Gastrocnemius medialis (tissue), 4 donors: Measurements from ENCODE around the gene TAAR6. TPM values are rescaled to one million over a fixed set of nuclear protein-coding genes. Genes with fewer than 3 reads are reported as not detected.

Source experiments
- ATAC-seq, 2 donors: fragments of 150-250 bp; one replicate each; pipeline ENCODE4 v1.9.1; 2016
- DNase-seq, 2 donors: peaks; one replicate each; pipeline ENCODE4 v3.0.0-alpha.2; 2019
- H3K27ac ChIP-seq, 4 donors: fragments of 200-600 bp; sonication (generic); 1 replicate in 1 of 4; 2 replicates in 3 of 4; pipeline ENCODE4 v1.5.1; 2016 to 2018; ENCODE audit warnings: mild to moderate bottlenecking in 2 of 4, moderate library complexity in 1 of 4
- H3K27me3 ChIP-seq, 3 donors: fragments of 200-600 bp; sonication (generic) in 2 of 3; 1 replicate in 1 of 3; 2 replicates in 2 of 3; pipeline versions ENCODE4 v1.5.1 to v1.6.0; 2016 to 2019; ENCODE audit warnings: mild to moderate bottlenecking in 1 of 3, moderate library complexity in 1 of 3
- H3K36me3 ChIP-seq, 2 donors: fragments of 200-600 bp; sonication (generic) in 1 of 2; one replicate each; pipeline ENCODE4 v1.5.1; 2017 to 2018
- H3K4me1 ChIP-seq, 2 donors: fragments of 200-600 bp; sonication (generic) in 1 of 2; one replicate each; pipeline ENCODE4 v1.5.1; 2016 to 2017; ENCODE audit warnings: mild to moderate bottlenecking in 2 of 2
- H3K4me3 ChIP-seq, 4 donors: fragments of 200-600 bp; sonication (generic) in 3 of 4; 1 replicate in 1 of 4; 2 replicates in 3 of 4; pipeline ENCODE4 v1.5.1; 2016 to 2019; ENCODE audit warnings: mild to moderate bottlenecking in 2 of 4
- H3K9me3 ChIP-seq, 3 donors: fragments of 200-600 bp; sonication (generic) in 2 of 3; 1 replicate in 1 of 3; 2 replicates in 2 of 3; pipeline ENCODE4 v1.5.1; 2016 to 2019
- CTCF ChIP-seq, 5 experiments: fragments of 450-650 bp in 3 of 5; fragments of 200-600 bp in 2 of 5; sonication (generic) in 2 of 5; IDR thresholded peaks in 4 of 5; conservative IDR thresholded peaks in 1 of 5; 1 replicate in 4 of 5; 2 replicates in 1 of 5; pipeline ENCODE4 v1.5.1; 2016 to 2019; ENCODE audit warnings: antibody characterized with exemption in 5 of 5, mild to moderate bottlenecking in 3 of 5, moderate library complexity in 3 of 5
- POLR2A ChIP-seq, 2 donors: fragments of 450-650 bp; IDR thresholded peaks; one replicate each; pipeline ENCODE4 v1.6.1; 2017; ENCODE audit warnings: antibody characterized with exemption in 2 of 2, mild to moderate bottlenecking in 2 of 2, moderate library complexity in 2 of 2
- in situ Hi-C, 4 donors: fragments of 200-750 bp; cut with MboI; loops; one replicate each; pipeline versions ENCODE4 v1.15.0 to v1.8.0; 2017; ENCODE audit warnings: low sequenced_read_pairs in 4 of 4
- intact Hi-C: fragments of 100-400 bp; cut with DNase I; formaldehyde crosslinking; loops from one replicate; pipeline ENCODE4 v1.15.1; 2023; ENCODE audit warnings: low total_unique reads
- total RNA-seq, 4 donors: library from RNA; depleted of rRNA; stranded (reverse); fragments of >200 nt; gene quantifications; one replicate each; pipeline versions ENCODE4 v1.1.0 to v1.2.3, GENCODE V29; 2016

TAAR6 gene
- total RNA-seq, result not detected

GRCh38 chr6:132570221-132570777, at the start of gene TAAR6:
TAAR6 (plus strand) TSS chr6:132570322; CDS start chr6:132570322, 0 bp downstream.
- TF ChIP-seq CTCF (IDR thresholded peaks at IDR 0.05 in 4 of 5, conservative IDR thresholded peaks at IDR 0.05 in 1 of 5) (no peak), POLR2A (IDR thresholded peaks at IDR 0.05) (no peak)
- in situ Hi-C loops, result no loop called here

GRCh38 chr6:132520953-132521352, 49.2 kb upstream of the TAAR6 start:
- no peaks in the 10 kb centered on the region for H3K27me3 ChIP-seq
- H3K27ac ChIP-seq, result no peak overlapping the region
- in situ Hi-C loops, result loop anchor here in 2 of 4 donors (25.0 kb wide), 2 partner anchors 291 to 1041 kb away; partner anchors contain the start of gene RPS12 (in 1 of the 2)
- no peaks in the 10 kb centered on the region for H3K4me1 ChIP-seq
- TF ChIP-seq POLR2A (IDR thresholded peaks at IDR 0.05) (no peak), CTCF (IDR thresholded peaks at IDR 0.05 in 4 of 5, conservative IDR thresholded peaks at IDR 0.05 in 1 of 5) (no peak)
- H3K36me3 ChIP-seq, result no peaks in the 10 kb centered on the region
- DNase-seq (no peak), ATAC-seq (no peak)
- no peaks in the 10 kb centered on the region for H3K9me3 ChIP-seq
- no peak overlapping the region for H3K4me3 ChIP-seq
- intact Hi-C loops, result no loop called here

More at GRCh38 chr6:132570221-132570777, at the start of gene TAAR6:
- no peak for DNase-seq
- Histone ChIP-seq H3K4me3 (no peak within 1 kb of the TSS), H3K9me3 (no peaks in the 10 kb centered on the region), H3K27ac (no peak within 1 kb of the TSS), H3K36me3 (no peaks in the 10 kb centered on the region), H3K27me3 (peaks cover 0 to 3% (median 0%) of the 10 kb centered on the region in 3 donors), H3K4me1 (no peaks in the 10 kb centered on the region)
- intact Hi-C loops, result no loop called here
- ATAC-seq, result no peak

GRCh38 chr6:132524646-132525045, 45.5 kb upstream of the TAAR6 start:
- DNase-seq, result no peak
- in situ Hi-C loops (loop anchor here in 3 of 4 donors (25.0 kb wide), 4 partner anchors 238 to 1038 kb away; partner anchors contain the start of genes RPS12 (in 1 of the 3), SLC18B1 (in 1 of the 3) and VNN2 (in 1 of the 3)), intact Hi-C loops (no loop called here)
- no peak for ATAC-seq
- H3K27ac ChIP-seq, result no peak overlapping the region
- no peaks in the 10 kb centered on the region for H3K9me3 ChIP-seq
- no peaks in the 10 kb centered on the region for H3K27me3 ChIP-seq
- TF ChIP-seq CTCF (IDR thresholded peaks at IDR 0.05 in 4 of 5, conservative IDR thresholded peaks at IDR 0.05 in 1 of 5) (no peak), POLR2A (IDR thresholded peaks at IDR 0.05) (no peak)
- no peak overlapping the region for H3K4me3 ChIP-seq
- H3K4me1 ChIP-seq, result no peaks in the 10 kb centered on the region
- no peaks in the 10 kb centered on the region for H3K36me3 ChIP-seq

- no peaks in the 10 kb centered on the region for H3K9me3 ChIP-seq
- H3K4me3 ChIP-seq, result no peak overlapping the region
- ATAC-seq (no peak), DNase-seq (no peak)
- no peak overlapping the region for H3K27ac ChIP-seq
- intact Hi-C loops, result no loop called here
- in situ Hi-C loops, result loop anchor here in 3 of 4 donors (25.0 kb wide), 3 partner anchors 236 to 1036 kb away; partner anchors contain the start of genes SLC18B1 (in 1 of the 3) and VNN2 (in 1 of the 3)
- H3K4me1 ChIP-seq, result no peaks in the 10 kb centered on the region
- no peaks in the 10 kb centered on the region for H3K36me3 ChIP-seq
- no peaks in the 10 kb centered on the region for H3K27me3 ChIP-seq
- TF ChIP-seq POLR2A (IDR thresholded peaks at IDR 0.05), result no peak
Observed at GRCh38 chr6:132525866-132526265, 44.3 kb upstream of the TAAR6 start.

GRCh38 chr6:132526461-132526860, 43.7 kb upstream of the TAAR6 start:
- ATAC-seq (no peak), DNase-seq (no peak)
- intact Hi-C loops, result no loop called here
- Histone ChIP-seq H3K4me1 (no peaks in the 10 kb centered on the region), H3K27me3 (no peaks in the 10 kb centered on the region), H3K9me3 (no peaks in the 10 kb centered on the region), H3K4me3 (no peak overlapping the region), H3K36me3 (no peaks in the 10 kb centered on the region), H3K27ac (no peak overlapping the region)
- TF ChIP-seq CTCF (IDR thresholded peaks at IDR 0.05 in 4 of 5, conservative IDR thresholded peaks at IDR 0.05 in 1 of 5) (no peak), POLR2A (IDR thresholded peaks at IDR 0.05) (no peak)
- in situ Hi-C loops, result loop anchor here in 3 of 4 donors (25.0 kb wide), 3 partner anchors 236 to 1036 kb away; partner anchors contain the start of genes SLC18B1 (in 1 of the 3) and VNN2 (in 1 of the 3)
